Sigmoid colon (tissue), 7 donors: ENCODE results near the gene SLIT3. TPM values are rescaled to one million over a fixed set of nuclear protein-coding genes. Genes with fewer than 3 reads are reported as not detected.

Source experiments
- DNase-seq: peaks from one replicate; pipeline ENCODE4 v3.0.0-alpha.2; 2019
- H3K27ac ChIP-seq, 4 donors: fragments of 200-600 bp; sonication (generic); one replicate each; pipeline ENCODE4 v1.5.1; 2016 to 2019; ENCODE audit warnings: mild to moderate bottlenecking in 1 of 4
- H3K27me3 ChIP-seq, 3 donors: fragments of 200-600 bp; sonication (generic); one replicate each; pipeline ENCODE4 v1.5.1; 2019; ENCODE audit warnings: mild to moderate bottlenecking in 1 of 3
- H3K36me3 ChIP-seq, 4 donors: fragments of 200-600 bp; sonication (generic); one replicate each; pipeline ENCODE4 v1.5.1; 2016 to 2019
- H3K4me1 ChIP-seq, 4 donors: fragments of 200-600 bp; sonication (generic); one replicate each; pipeline ENCODE4 v1.5.1; 2017 to 2019
- H3K4me3 ChIP-seq, 4 donors: fragments of 200-600 bp; sonication (generic); one replicate each; pipeline ENCODE4 v1.5.1; 2017 to 2019; ENCODE audit warnings: mild to moderate bottlenecking in 2 of 4, moderate library complexity in 1 of 4
- H3K9me3 ChIP-seq, 4 donors: fragments of 200-600 bp in 3 of 4; sonication (generic) in 3 of 4; one replicate each; pipeline versions ENCODE4 v1.5.1 to v1.6.1; 2013 to 2019
- EP300 ChIP-seq, 4 donors: sonication (generic); formaldehyde crosslinking; IDR thresholded peaks; one replicate each; pipeline ENCODE4 v1.6.1; 2017; ENCODE audit warnings: antibody characterized with exemption in 4 of 4
- POLR2A ChIP-seq, 2 donors: fragments of 450-650 bp; IDR thresholded peaks; one replicate each; pipeline ENCODE4 v1.6.1; 2016; ENCODE audit warnings: antibody characterized with exemption in 2 of 2, mild to moderate bottlenecking in 2 of 2, moderate library complexity in 2 of 2
- POLR2AphosphoS5 ChIP-seq, 4 donors: sonication (generic); formaldehyde crosslinking; IDR thresholded peaks; one replicate each; pipeline ENCODE4 v1.6.1; 2017; ENCODE audit warnings: antibody characterized with exemption in 4 of 4
- WGBS, 2 donors: extraction: QIAGEN DNeasy Blood & Tissue Kit; methylation state at CpG; one replicate each; pipeline ENCODE4 v1.1.7; 2013; 5-methylcytosine and 5-hydroxymethylcytosine counted together
- intact Hi-C: fragments of 100-400 bp; cut with DNase I; formaldehyde crosslinking; loops from one replicate; pipeline ENCODE4 v1.15.1; 2023
- polyA plus RNA-seq, 3 donors: library from polyadenylated mRNA; stranded (reverse); fragments of 200-250 nt; gene quantifications; one replicate each; pipeline ENCODE4 v1.2.3, GENCODE V29; 2013
- total RNA-seq, 4 donors: library from RNA; depleted of rRNA; stranded (reverse); fragments of >200 nt; gene quantifications; one replicate each; pipeline ENCODE4 v1.1.0, GENCODE V29; 2016
- TF ChIP-seq, protein P1 (sequence below), 4 experiments: fragments of 450-650 bp in 3 of 4; fragments of 200-600 bp in 1 of 4; IDR thresholded peaks; one replicate each; pipeline ENCODE4 v1.5.1; 2016 to 2019; ENCODE audit warnings: antibody characterized with exemption in 4 of 4, mild to moderate bottlenecking in 3 of 4, moderate library complexity in 2 of 4
- donor health status: healthy with polysubstance abuse.
- donor health status: Bipolar disorder and iron deficiency.
- donor health status: healthy.

Gene SLIT3
- total and polyA plus RNA-seq, 7 donors = 0.23 to 46.3 (median 30.0) TPM

DNA sequence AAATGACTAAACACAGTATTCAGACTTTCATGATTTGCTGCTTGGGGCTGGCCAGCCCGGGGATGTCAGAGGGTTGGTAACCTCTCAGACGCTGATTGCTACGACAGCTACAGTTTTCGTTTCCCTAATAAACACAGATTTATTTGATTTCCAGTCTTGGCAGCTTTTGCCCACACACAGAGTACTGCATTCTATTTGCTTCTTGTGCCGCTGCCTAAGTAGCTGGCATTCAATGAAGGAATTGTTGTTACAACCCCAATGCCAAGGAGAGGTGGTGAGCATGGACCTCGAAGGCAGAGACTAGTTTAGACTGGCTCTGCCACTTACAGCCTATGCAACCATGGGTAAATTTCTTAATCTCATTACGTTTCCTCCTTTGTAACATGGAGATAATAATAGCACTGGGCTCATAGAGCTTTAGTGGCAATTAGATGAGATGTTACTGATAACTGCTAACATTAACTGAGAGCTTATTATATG, 474.7 kb downstream of the SLIT3 start:
- 82 to 85% methylated on average over 7 of the region's 7 CpGs for WGBS, 2 donors
- intact Hi-C loops = no loop called here
- TF ChIP-seq EP300 (IDR thresholded peaks at IDR 0.05) (no peak), POLR2AphosphoS5 (IDR thresholded peaks at IDR 0.05) (no peak)
- DNase-seq = no peak
- Histone ChIP-seq H3K4me1 (no peaks in the 10 kb centered on the region), H3K27ac (no peak overlapping the region), H3K36me3 (no peaks in the 10 kb centered on the region), H3K4me3 (no peak overlapping the region), H3K27me3 (no peaks in the 10 kb centered on the region), H3K9me3 (no peaks in the 10 kb centered on the region)

DNA sequence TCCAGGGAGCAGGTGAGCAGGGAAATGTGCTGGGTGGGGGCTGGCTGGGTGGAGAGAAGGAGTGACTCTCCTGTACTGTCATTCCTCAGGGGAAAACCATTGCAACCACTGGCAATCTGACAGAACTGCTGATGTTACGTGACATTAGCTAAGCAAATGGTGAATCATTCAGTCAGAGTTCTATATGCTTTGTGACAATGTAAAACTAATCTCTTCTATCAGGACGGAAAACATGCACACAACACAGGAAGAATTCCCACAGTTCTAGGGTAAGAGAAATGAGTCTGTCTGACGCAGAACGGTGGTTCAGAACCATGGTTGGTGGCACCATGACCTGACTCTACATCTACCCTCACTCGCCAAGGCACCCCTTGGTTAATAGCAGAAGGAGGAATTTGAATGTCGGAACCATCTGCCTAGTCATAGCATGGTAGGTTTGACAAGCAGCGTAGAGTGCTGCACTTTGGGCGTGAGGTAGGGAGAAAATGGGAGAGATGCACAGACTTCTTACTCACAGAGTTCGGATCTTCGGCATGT, 478.1 kb downstream of the SLIT3 start:
- Histone ChIP-seq H3K27ac (no peak overlapping the region), H3K4me3 (no peak overlapping the region), H3K36me3 (no peaks in the 10 kb centered on the region), H3K27me3 (no peaks in the 10 kb centered on the region), H3K9me3 (no peaks in the 10 kb centered on the region), H3K4me1 (no peaks in the 10 kb centered on the region)
- DNase-seq = no peak
- TF ChIP-seq POLR2AphosphoS5 (IDR thresholded peaks at IDR 0.05) = no peak
- no peak for TF ChIP-seq EP300 (IDR thresholded peaks at IDR 0.05)
- TF ChIP-seq, protein P1, sequence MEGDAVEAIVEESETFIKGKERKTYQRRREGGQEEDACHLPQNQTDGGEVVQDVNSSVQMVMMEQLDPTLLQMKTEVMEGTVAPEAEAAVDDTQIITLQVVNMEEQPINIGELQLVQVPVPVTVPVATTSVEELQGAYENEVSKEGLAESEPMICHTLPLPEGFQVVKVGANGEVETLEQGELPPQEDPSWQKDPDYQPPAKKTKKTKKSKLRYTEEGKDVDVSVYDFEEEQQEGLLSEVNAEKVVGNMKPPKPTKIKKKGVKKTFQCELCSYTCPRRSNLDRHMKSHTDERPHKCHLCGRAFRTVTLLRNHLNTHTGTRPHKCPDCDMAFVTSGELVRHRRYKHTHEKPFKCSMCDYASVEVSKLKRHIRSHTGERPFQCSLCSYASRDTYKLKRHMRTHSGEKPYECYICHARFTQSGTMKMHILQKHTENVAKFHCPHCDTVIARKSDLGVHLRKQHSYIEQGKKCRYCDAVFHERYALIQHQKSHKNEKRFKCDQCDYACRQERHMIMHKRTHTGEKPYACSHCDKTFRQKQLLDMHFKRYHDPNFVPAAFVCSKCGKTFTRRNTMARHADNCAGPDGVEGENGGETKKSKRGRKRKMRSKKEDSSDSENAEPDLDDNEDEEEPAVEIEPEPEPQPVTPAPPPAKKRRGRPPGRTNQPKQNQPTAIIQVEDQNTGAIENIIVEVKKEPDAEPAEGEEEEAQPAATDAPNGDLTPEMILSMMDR (IDR thresholded peaks at IDR 0.05) = no peak
- TF ChIP-seq POLR2A (IDR thresholded peaks at IDR 0.05) = no peak
- 90 to 94% methylated on average over 10 of the region's 10 CpGs for WGBS, 2 donors
- intact Hi-C loops = no loop called here

DNA sequence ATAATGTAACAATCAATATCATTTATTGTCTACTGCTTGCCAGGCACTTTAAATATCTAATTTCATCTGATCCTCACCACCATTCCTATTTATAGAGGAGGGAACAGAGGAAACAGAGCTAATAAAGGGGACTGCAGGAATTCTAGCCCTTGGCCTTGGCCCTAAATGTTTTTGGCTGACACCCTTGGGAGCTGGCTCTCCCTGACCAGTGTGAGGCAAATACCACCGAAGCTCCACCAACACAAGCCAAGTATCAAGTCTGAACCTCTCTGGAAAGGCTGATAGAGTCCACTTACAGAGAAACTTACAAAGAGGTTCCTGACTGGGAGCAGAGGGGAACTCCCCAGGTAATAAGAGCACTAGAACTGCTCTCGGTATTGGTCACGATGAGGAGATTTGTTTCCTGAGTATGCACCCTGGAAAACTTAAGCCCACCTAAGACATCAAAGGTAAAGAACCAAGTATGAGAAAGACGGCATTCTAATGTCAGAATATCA, 478.6 kb downstream of the SLIT3 start:
- WGBS, 2 donors = 83 to 86% methylated on average over 4 of the region's 4 CpGs
- H3K36me3 ChIP-seq = peaks cover 0 to 1% (median 0%) of the 10 kb centered on the region in 4 donors
- no peaks in the 10 kb centered on the region for H3K27me3 ChIP-seq
- no peaks in the 10 kb centered on the region for H3K4me1 ChIP-seq
- TF ChIP-seq EP300 (IDR thresholded peaks at IDR 0.05) (no peak), POLR2AphosphoS5 (IDR thresholded peaks at IDR 0.05) (no peak), POLR2A (IDR thresholded peaks at IDR 0.05) (no peak)
- TF ChIP-seq, protein P1 (IDR thresholded peaks at IDR 0.05) = no peak
- H3K4me3 ChIP-seq = no peak overlapping the region
- H3K9me3 ChIP-seq = no peaks in the 10 kb centered on the region
- H3K27ac ChIP-seq = no peak overlapping the region
- DNase-seq = no peak
- intact Hi-C loops = no loop called here

DNA sequence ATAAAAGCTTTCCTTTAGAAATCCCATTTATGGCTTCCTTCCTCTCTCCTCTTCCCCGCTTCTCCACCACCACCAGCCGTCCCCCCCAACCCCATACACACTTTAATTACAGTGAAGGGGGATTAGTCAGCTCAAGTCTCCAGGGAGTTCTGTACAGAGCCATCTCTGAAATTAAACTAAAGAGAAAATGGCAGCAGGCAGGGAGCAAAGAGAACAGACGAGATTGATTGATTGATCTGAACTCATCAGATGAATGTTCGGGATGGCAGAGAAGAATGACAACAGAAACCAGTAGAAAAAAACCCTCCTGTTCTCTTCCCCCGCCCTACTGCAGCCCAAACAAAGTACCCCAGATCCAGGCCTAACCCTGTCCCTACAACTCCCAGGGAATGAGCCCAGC, 480.1 kb downstream of the SLIT3 start:
- intact Hi-C loops = no loop called here
- H3K4me1 ChIP-seq = no peaks in the 10 kb centered on the region
- no peaks in the 10 kb centered on the region for H3K27me3 ChIP-seq
- H3K4me3 ChIP-seq = no peak overlapping the region
- no peak overlapping the region for H3K27ac ChIP-seq
- WGBS, 2 donors = 80 to 87% methylated on average over 5 of the region's 5 CpGs
- no peak for TF ChIP-seq POLR2A (IDR thresholded peaks at IDR 0.05)
- no peak for DNase-seq
- H3K9me3 ChIP-seq = no peaks in the 10 kb centered on the region
- peaks cover 0 to 15% (median 0%) of the 10 kb centered on the region in 4 donors for H3K36me3 ChIP-seq

DNA sequence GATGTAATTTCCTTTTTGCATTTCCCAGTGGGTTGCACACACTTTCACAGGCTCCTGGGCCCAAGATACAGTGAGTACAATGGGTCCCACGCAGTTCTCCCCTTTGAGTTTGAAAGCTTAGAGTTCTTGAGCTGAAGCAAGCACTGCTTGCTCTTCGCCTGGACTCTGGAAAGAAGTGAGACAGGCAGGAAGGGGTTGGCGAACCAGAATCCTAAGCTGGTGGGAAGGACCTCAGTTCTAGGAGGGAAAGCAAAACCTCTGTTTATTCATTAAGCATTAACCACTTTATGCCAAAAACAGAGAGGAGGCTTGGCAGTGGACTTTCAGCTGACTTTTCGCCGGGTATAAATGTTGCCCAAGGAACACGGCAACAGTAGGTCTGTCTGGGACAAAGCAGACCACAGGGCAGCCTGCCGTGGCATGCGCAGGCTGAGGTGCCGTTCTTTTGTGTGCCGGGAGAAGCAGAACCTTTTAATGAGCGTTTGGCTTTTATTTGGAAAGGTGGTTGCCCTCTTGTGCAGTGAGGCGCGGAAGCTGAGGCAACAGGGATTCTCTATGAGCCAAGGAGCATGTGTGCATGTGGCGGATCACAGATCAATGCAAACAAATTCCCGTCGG, 481.8 kb downstream of the SLIT3 start:
- no peaks in the 10 kb centered on the region for H3K9me3 ChIP-seq
- TF ChIP-seq POLR2AphosphoS5 (IDR thresholded peaks at IDR 0.05) (no peak), POLR2A (IDR thresholded peaks at IDR 0.05) (no peak), EP300 (IDR thresholded peaks at IDR 0.05) (no peak)
- TF ChIP-seq, protein P1 (IDR thresholded peaks at IDR 0.05) = no peak
- H3K27me3 ChIP-seq = no peaks in the 10 kb centered on the region
- no peaks in the 10 kb centered on the region for H3K4me1 ChIP-seq
- intact Hi-C loops = no loop called here
- H3K27ac ChIP-seq = no peak overlapping the region
- no peak for DNase-seq
- WGBS, 2 donors = 43 to 76% methylated on average over 16 of the region's 16 CpGs
- H3K36me3 ChIP-seq = peaks cover 0 to 32% (median 4%) of the 10 kb centered on the region in 4 donors
- no peak overlapping the region for H3K4me3 ChIP-seq
